ENCODE data around the gene COPB2. TPM values are rescaled to one million over a fixed set of nuclear protein-coding genes. Genes with fewer than 3 reads are reported as not detected.

The COPB2 gene
- total and polyA plus RNA-seq, 2 donors: 59.3 to 157 TPM

GRCh38 chr3:139317660-139318430, 71.6 kb downstream of the COPB2 start:
- 78% methylated on average over 8 of the region's 8 CpGs for WGBS
- DNase-seq (ENCODE audit: extremely low spot score): no peak
- Histone ChIP-seq H3K4me3 (ENCODE audit: low read depth, low read length) (no peak overlapping the region), H3K36me3 (ENCODE audit: insufficient read depth) (no peaks in the 10 kb centered on the region), H3K4me1 (ENCODE audit: insufficient read depth) (no peaks in the 10 kb centered on the region), H3K27ac (ENCODE audit: low read depth) (no peak overlapping the region)

DNA sequence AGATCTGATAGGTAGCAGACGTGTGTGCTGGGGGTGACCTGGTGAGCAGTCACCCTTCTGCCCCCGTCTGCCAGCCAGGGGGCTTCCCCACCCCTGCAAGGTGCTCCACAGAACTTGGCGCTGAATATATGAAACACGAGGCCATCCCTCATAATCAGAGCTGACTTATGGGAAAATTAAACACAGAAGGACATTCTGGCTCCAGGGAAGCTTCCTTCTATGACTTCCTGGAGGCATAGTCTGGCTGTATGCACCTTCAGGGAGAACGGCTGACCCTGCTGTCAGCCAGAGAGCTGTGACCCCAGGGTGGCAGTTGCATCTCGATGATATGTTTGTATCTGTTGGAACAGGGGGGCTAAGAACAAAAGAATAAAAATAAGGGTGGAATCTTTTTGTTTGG, 72.2 kb downstream of the COPB2 start:
- 56% methylated on average over 6 of the region's 6 CpGs for WGBS
- DNase-seq (ENCODE audit: extremely low spot score): no peak
- Histone ChIP-seq H3K4me1 (ENCODE audit: insufficient read depth) (no peaks in the 10 kb centered on the region), H3K36me3 (ENCODE audit: insufficient read depth) (no peaks in the 10 kb centered on the region), H3K4me3 (ENCODE audit: low read depth, low read length) (no peak overlapping the region), H3K27ac (ENCODE audit: low read depth) (no peak overlapping the region)

DNA sequence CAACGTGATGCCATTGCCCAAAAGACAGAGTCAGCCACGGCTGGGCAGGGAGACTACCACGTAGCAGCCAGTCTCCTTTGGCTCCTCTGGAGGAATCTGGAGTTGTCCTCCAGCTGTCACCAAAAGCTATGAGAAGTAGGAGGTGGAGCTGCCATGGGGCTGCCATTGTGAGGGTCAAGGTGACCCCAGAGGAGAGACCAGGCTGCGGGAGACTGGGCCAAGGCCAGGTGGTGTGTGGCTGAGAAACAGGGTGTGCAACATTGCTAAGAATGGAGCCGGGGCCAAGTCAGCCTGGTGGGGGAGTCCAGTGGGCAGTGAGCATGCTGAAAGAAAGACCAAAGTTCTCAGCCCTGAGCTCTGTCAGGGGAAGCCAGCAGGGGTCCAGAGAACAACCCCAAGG, 75.5 kb downstream of the COPB2 start:
- H3K4me3 ChIP-seq (ENCODE audit: low read depth, low read length): no peak overlapping the region
- no peak overlapping the region for H3K27ac ChIP-seq (ENCODE audit: low read depth)
- WGBS: 86% methylated on average over 5 of the region's 5 CpGs
- H3K36me3 ChIP-seq (ENCODE audit: insufficient read depth): no peaks in the 10 kb centered on the region
- H3K4me1 ChIP-seq (ENCODE audit: insufficient read depth): no peaks in the 10 kb centered on the region
- no peak for DNase-seq (ENCODE audit: extremely low spot score)

DNA sequence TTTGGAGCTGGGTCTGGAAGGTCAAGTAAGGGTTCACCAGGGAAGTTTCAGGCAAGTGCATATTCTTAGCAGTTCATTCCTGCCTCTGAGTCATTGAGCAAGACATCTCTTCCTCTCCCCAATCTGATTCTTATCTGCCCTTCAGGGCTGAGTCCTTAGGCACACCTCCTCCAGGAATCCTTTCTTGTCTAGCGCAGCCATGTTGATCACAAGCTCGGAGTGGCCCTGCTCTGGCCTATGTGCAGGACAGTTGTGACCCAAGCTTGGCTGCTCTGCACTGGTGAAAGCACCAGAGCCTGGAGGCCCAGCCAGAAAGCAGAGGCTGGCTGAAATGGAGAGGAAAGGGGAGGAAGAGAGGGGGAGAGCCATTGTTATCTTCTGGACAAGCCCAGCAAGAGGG, 76.5 kb downstream of the COPB2 start:
- 78% methylated on average over 2 of the region's 2 CpGs for WGBS
- Histone ChIP-seq H3K36me3 (ENCODE audit: insufficient read depth) (no peaks in the 10 kb centered on the region), H3K4me3 (ENCODE audit: low read depth, low read length) (no peak overlapping the region), H3K4me1 (ENCODE audit: insufficient read depth) (no peaks in the 10 kb centered on the region), H3K27ac (ENCODE audit: low read depth) (no peak overlapping the region)
- DNase-seq (ENCODE audit: extremely low spot score): no peak

- Histone ChIP-seq H3K4me1 (ENCODE audit: insufficient read depth) (no peaks in the 10 kb centered on the region), H3K36me3 (ENCODE audit: insufficient read depth) (no peaks in the 10 kb centered on the region), H3K4me3 (ENCODE audit: low read depth, low read length) (no peak overlapping the region), H3K27ac (ENCODE audit: low read depth) (no peak overlapping the region)
- no peak for DNase-seq (ENCODE audit: extremely low spot score)
- 93% methylated on average over 1 of the region's 1 CpG for WGBS
Measured at GRCh38 chr3:139312416-139312815, 77.0 kb downstream of the COPB2 start.

DNA sequence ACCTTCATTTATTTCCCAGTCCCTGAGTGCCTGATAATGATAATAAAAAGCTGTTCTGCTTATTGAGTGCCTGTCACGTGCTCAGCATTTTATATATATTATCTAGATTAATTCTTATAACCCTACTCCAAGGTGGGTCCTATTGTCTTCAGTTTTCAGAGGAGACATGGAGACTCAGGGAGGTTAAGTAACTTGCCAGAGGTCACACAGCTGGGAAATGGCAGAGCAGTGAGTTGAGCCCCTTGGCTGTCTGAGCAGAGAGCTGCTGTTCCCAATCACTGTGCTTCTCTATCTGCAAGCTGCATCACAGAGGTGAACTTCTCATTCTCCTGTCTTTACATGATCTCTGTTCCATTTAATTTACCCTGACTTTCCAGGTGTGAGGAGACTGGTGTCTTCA, 77.9 kb downstream of the COPB2 start:
- no peak overlapping the region for H3K27ac ChIP-seq (ENCODE audit: low read depth)
- H3K4me1 ChIP-seq (ENCODE audit: insufficient read depth): no peaks in the 10 kb centered on the region
- no peak overlapping the region for H3K4me3 ChIP-seq (ENCODE audit: low read depth, low read length)
- DNase-seq (ENCODE audit: extremely low spot score): no peak
- 65% methylated on average over 1 of the region's 1 CpG for WGBS
- no peaks in the 10 kb centered on the region for H3K36me3 ChIP-seq (ENCODE audit: insufficient read depth)

- no peak for DNase-seq (ENCODE audit: extremely low spot score)
- Histone ChIP-seq H3K4me1 (ENCODE audit: insufficient read depth) (no peaks in the 10 kb centered on the region), H3K4me3 (ENCODE audit: low read depth, low read length) (no peak overlapping the region), H3K27ac (ENCODE audit: low read depth) (no peak overlapping the region), H3K36me3 (ENCODE audit: insufficient read depth) (no peaks in the 10 kb centered on the region)
- WGBS: 57% methylated on average over 8 of the region's 8 CpGs
Measured at GRCh38 chr3:139310474-139310933, 78.9 kb downstream of the COPB2 start.

DNA sequence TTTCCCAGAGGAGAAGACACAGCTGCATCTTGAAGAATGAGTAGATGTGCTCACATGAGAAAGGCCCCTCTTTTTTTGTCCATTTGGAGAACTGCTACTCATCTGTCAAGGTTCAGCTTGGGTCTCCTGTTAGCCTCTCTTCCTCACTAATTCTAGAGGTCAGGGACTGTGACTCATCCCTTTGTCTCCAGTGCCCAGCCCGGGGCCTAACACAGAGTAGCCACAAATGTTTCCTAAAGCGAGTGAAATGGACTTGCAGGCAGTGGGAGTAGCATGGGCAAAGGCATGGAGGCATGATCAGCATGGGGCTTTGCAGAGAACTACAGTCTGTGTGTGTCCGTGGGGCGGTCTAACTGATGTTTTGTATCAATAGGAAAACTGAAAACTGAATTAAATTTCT, 79.6 kb downstream of the COPB2 start:
- H3K27ac ChIP-seq (ENCODE audit: low read depth): peak overlapping the region; percentile 35

GRCh38 chr3:139309061-139309591, 80.3 kb downstream of the COPB2 start:
- Histone ChIP-seq H3K4me3 (ENCODE audit: low read depth, low read length) (no peak overlapping the region), H3K4me1 (ENCODE audit: insufficient read depth) (no peaks in the 10 kb centered on the region), H3K27ac (ENCODE audit: low read depth) (peak overlapping the region; percentile 12), H3K36me3 (ENCODE audit: insufficient read depth) (no peaks in the 10 kb centered on the region)
- WGBS: 50% methylated on average over 2 of the region's 2 CpGs
- DNase-seq (ENCODE audit: extremely low spot score): no peak

More for the DNA sequence above, 79.6 kb downstream of the COPB2 start:
- DNase-seq (ENCODE audit: extremely low spot score): no peak
- H3K4me3 ChIP-seq (ENCODE audit: low read depth, low read length): no peak overlapping the region
- H3K4me1 ChIP-seq (ENCODE audit: insufficient read depth): no peaks in the 10 kb centered on the region
- 71% methylated on average over 4 of the region's 4 CpGs for WGBS
- no peaks in the 10 kb centered on the region for H3K36me3 ChIP-seq (ENCODE audit: insufficient read depth)

DNA sequence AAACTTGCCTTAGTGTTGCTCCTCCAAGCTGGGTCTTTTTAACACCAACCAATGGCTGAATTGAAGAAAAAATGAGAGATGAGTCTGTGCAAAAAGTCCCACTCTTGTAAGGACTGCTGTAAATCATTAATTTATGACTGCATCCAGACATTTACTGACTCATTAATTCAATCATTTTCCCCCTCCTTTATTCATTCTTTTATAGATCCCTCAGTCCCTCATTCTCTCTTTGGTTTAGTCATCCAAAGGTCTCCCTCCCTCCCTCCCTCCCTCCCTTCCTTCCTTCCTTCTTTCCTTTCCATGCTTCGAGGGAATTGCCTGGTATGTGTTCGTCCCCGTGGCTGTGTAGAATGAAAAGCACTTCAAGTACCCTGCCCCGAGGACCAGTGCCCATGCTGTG, 80.9 kb downstream of the COPB2 start:
- Histone ChIP-seq H3K36me3 (ENCODE audit: insufficient read depth) (no peaks in the 10 kb centered on the region), H3K27ac (ENCODE audit: low read depth) (no peak overlapping the region), H3K4me1 (ENCODE audit: insufficient read depth) (no peaks in the 10 kb centered on the region), H3K4me3 (ENCODE audit: low read depth, low read length) (no peak overlapping the region)
- 46% methylated on average over 4 of the region's 4 CpGs for WGBS
- no peak for DNase-seq (ENCODE audit: extremely low spot score)

- H3K4me3 ChIP-seq (ENCODE audit: low read depth, low read length): no peak overlapping the region
- H3K27ac ChIP-seq (ENCODE audit: low read depth): no peak overlapping the region
- 84% methylated on average over 6 of the region's 6 CpGs for WGBS
- no peaks in the 10 kb centered on the region for H3K36me3 ChIP-seq (ENCODE audit: insufficient read depth)
- DNase-seq (ENCODE audit: extremely low spot score): no peak
- no peaks in the 10 kb centered on the region for H3K4me1 ChIP-seq (ENCODE audit: insufficient read depth)
Measured at GRCh38 chr3:139307601-139308555, 81.6 kb downstream of the COPB2 start.
